PC-9 (cell line): ENCODE results near the gene ABCA7. TPM values are rescaled to one million over a fixed set of nuclear protein-coding genes. Genes with fewer than 3 reads are reported as not detected.
A peak's percentile ranks its signal among the peaks of the same experiment; 100 is the strongest.

Source experiments
- BruUV-seq: library from RNA; stranded (reverse); fragments of 400-500 nt; replicated peaks from 2 replicates; lab custom pipeline; 2021; lab: Mats Ljungman, UMichigan
- CTCF ChIA-PET: fragments of 300-600 bp; sonication (Branson Sonifier 250); formaldehyde crosslinking; loops from one replicate; lab custom pipeline; 2022; ENCODE audit warnings: antibody characterized with exemption; lab: Charles Lee
- POLR2A ChIA-PET: fragments of 300-600 bp; sonication (Branson Sonifier 250); formaldehyde crosslinking; loops from one replicate; lab custom pipeline; 2022; ENCODE audit warnings: antibody characterized with exemption; ENCODE audit not compliant: unreplicated experiment; lab: Charles Lee
- DNase-seq, 2 experiments: peaks; one replicate each; pipeline versions ENCODE4 v3.0.0 to v3.0.0-alpha.2; 2015 to 2022; ENCODE audit warnings: mixed read lengths in 1 of 2
- H2AFZ ChIP-seq: fragments of 200-600 bp; sonication (generic); 2 replicates; pipeline ENCODE4 v1.8.1; 2017; ENCODE audit warnings: antibody characterized with exemption
- H3F3A ChIP-seq: fragments of 200-600 bp; sonication (generic); 2 replicates; pipeline ENCODE4 v1.8.1; 2017; ENCODE audit warnings: antibody characterized with exemption, mild to moderate bottlenecking, low read depth; ENCODE audit not compliant: insufficient read depth
- H3K27ac ChIP-seq: fragments of 200-600 bp; sonication (generic); 2 replicates; pipeline ENCODE4 v1.6.1; 2016; ENCODE audit warnings: mixed run types
- H3K27me3 ChIP-seq: fragments of 200-600 bp; sonication (generic); 2 replicates; pipeline ENCODE4 v1.6.1; 2016; ENCODE audit warnings: low read depth, mixed run types; ENCODE audit not compliant: insufficient read depth
- H3K36me3 ChIP-seq: fragments of 200-600 bp; sonication (generic); 2 replicates; pipeline ENCODE4 v1.6.1; 2016; ENCODE audit warnings: low read depth, mixed run types
- H3K4me1 ChIP-seq: fragments of 200-600 bp; sonication (generic); replicated peaks from 2 replicates; pipeline ENCODE4 v1.6.1; 2016; ENCODE audit warnings: mixed run types; ENCODE audit not compliant: insufficient read depth
- H3K4me2 ChIP-seq: fragments of 200-600 bp; sonication (generic); 2 replicates; pipeline ENCODE4 v1.6.1; 2017; ENCODE audit warnings: mixed run types
- H3K4me3 ChIP-seq: fragments of 200-600 bp; sonication (generic); 2 replicates; pipeline ENCODE4 v1.6.1; 2016; ENCODE audit warnings: mixed run types
- H3K79me2 ChIP-seq: fragments of 200-600 bp; sonication (generic); 2 replicates; pipeline ENCODE4 v1.6.1; 2017; ENCODE audit warnings: low read depth, mixed run types
- H3K9me2 ChIP-seq: fragments of 200-600 bp; sonication (generic); 2 replicates; pipeline ENCODE4 v1.8.1; 2017; ENCODE audit warnings: mild to moderate bottlenecking; ENCODE audit not compliant: insufficient read depth
- H3K9me3 ChIP-seq: fragments of 200-600 bp; sonication (generic); 2 replicates; pipeline ENCODE4 v1.8.1; 2016; ENCODE audit warnings: low read depth; ENCODE audit not compliant: insufficient read depth
- H4K20me1 ChIP-seq: fragments of 200-600 bp; sonication (generic); 2 replicates; pipeline ENCODE4 v1.8.1; 2017; ENCODE audit not compliant: insufficient read depth
- CTCF ChIP-seq: fragments of 200-600 bp; sonication (generic); conservative IDR thresholded peaks from 2 replicates; pipeline ENCODE4 v1.6.1; 2017; ENCODE audit warnings: mixed run types, antibody characterized with exemption, mild to moderate bottlenecking, moderate library complexity
- EZH2 ChIP-seq: fragments of 200-600 bp; sonication (generic); IDR thresholded peaks from 2 replicates; pipeline ENCODE4 v1.8.0; 2017; ENCODE audit warnings: antibody characterized with exemption, low read depth
- intact Hi-C: fragments of 100-400 bp; cut with micrococcal nuclease; formaldehyde crosslinking; loops from one replicate; pipeline ENCODE4 v1.10.0; 2022; ENCODE audit not compliant: unreplicated experiment
- total RNA-seq: library from RNA; stranded (reverse); gene quantifications from 2 replicates; pipeline ENCODE4 v1.2.3, GENCODE V29; 2021

ABCA7 gene
- total RNA-seq, 1 experiment from 2014 or later = 29.9 TPM

GRCh38 chr19:1055886-1056620 lies 16.1 kb downstream of the ABCA7 start:
- Histone ChIP-seq H3K9me2 (no peaks in the 10 kb centered on the region), H3K4me1 (no peaks in the 10 kb centered on the region), H2AFZ (no peak overlapping the region), H3K4me2 (no peak overlapping the region), H3K36me3 (no peaks in the 10 kb centered on the region), H3K9me3 (no peaks in the 10 kb centered on the region), H3K4me3 (no peak overlapping the region), H3K79me2 (no peaks in the 10 kb centered on the region), H4K20me1 (no peaks in the 10 kb centered on the region), H3F3A (peaks cover 11% of the 10 kb centered on the region; the same call in 1 of the 2 replicates), H3K27me3 (no peaks in the 10 kb centered on the region), H3K27ac (no peak overlapping the region)
- POLR2A ChIA-PET = no interaction called here
- intact Hi-C loops = no loop called here
- no peak for DNase-seq
- BruUV-seq = no TSS peak
- CTCF ChIA-PET = no interaction called here
- no peak for TF ChIP-seq CTCF
- no peak for TF ChIP-seq EZH2

- Histone ChIP-seq H4K20me1 (no peaks in the 10 kb centered on the region), H2AFZ (no peak overlapping the region), H3K9me2 (no peaks in the 10 kb centered on the region), H3K27ac (no peak overlapping the region), H3K36me3 (no peaks in the 10 kb centered on the region), H3F3A (peaks cover 5% of the 10 kb centered on the region; the same call in 1 of the 2 replicates), H3K27me3 (no peaks in the 10 kb centered on the region), H3K79me2 (no peaks in the 10 kb centered on the region), H3K4me3 (no peak overlapping the region), H3K4me2 (no peak overlapping the region), H3K4me1 (no peaks in the 10 kb centered on the region), H3K9me3 (no peaks in the 10 kb centered on the region)
- peak in 1 of 2 experiments; percentile 43 for DNase-seq
- CTCF ChIA-PET = interaction anchor here (0.5 kb wide), 1 partner anchor 48 kb away, joined by 3 read pairs; no protein-coding TSS in a partner anchor
- intact Hi-C loops = no loop called here
- BruUV-seq = no TSS peak
- POLR2A ChIA-PET = interaction anchor here (0.7 kb wide), 1 partner anchor 20 kb away, joined by 14 read pairs; no protein-coding TSS in a partner anchor
- TF ChIP-seq EZH2 (no peak), CTCF (peak; percentile 61)
These were observed 17.4 kb downstream of the ABCA7 start for GRCh38 chr19:1057176-1057855.

- H3K4me3 ChIP-seq = no peak overlapping the region
- H2AFZ ChIP-seq = no peak overlapping the region
- POLR2A ChIA-PET = no interaction called here
- no TSS peak for BruUV-seq
- no peaks in the 10 kb centered on the region for H3K9me2 ChIP-seq
- no peaks in the 10 kb centered on the region for H3K4me1 ChIP-seq
- H3K27me3 ChIP-seq = no peaks in the 10 kb centered on the region
- H3K9me3 ChIP-seq = no peaks in the 10 kb centered on the region
- H3F3A ChIP-seq = peaks cover 5% of the 10 kb centered on the region; the same call in 1 of the 2 replicates
- H3K79me2 ChIP-seq = no peaks in the 10 kb centered on the region
- H3K4me2 ChIP-seq = no peak overlapping the region
- no peaks in the 10 kb centered on the region for H3K36me3 ChIP-seq
- TF ChIP-seq EZH2 = no peak
- no peak for TF ChIP-seq CTCF
- H3K27ac ChIP-seq = no peak overlapping the region
- DNase-seq = no peak
- CTCF ChIA-PET = no interaction called here
- intact Hi-C loops = no loop called here
- no peaks in the 10 kb centered on the region for H4K20me1 ChIP-seq
These were observed 18.2 kb downstream of the ABCA7 start for GRCh38 chr19:1058112-1058511.
